Measurements from ENCODE around the gene VANGL2.

VANGL2 gene

DNA sequence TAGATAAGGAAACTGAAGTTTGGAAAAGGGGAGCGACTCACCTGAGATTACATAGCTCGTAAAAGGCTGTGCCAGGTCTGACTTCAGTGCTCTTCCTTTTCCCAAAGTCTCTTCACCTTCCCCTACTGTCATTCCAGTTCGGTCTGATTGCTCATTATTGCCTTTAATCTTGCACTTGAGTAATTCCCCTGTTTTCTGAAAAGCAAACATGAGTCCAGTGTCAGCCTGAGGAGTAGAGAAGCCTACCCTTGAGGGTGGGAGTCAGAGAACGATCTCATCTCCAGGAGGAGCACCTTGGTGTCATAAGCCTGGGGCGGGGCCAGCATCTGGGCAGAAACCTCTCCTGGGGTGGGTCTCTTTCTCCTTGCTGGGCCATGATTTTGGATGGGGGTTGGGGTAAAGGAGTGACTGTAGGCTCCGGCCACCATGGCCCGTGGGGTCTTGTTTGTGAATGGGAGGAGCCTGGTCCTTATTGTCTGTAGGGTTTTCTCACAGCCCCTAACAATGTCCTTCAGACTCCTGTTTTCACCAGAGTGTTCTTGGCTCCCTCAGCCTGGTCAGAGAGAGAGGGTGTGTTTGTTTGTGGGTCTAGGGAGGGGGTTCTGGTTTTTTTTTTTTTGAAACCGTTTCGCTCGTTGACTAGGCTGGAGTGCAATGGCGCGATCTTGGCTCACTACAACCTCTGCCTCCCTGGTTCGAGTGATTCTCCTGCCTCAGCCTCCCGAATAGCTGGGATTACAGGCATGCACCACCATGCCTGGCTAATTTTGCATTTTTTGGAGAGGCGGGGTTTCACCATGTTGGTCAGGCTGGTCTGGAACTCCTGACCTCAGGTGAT lies 6.0 kb downstream of the VANGL2 start:
- no peak for DNase-seq

DNA sequence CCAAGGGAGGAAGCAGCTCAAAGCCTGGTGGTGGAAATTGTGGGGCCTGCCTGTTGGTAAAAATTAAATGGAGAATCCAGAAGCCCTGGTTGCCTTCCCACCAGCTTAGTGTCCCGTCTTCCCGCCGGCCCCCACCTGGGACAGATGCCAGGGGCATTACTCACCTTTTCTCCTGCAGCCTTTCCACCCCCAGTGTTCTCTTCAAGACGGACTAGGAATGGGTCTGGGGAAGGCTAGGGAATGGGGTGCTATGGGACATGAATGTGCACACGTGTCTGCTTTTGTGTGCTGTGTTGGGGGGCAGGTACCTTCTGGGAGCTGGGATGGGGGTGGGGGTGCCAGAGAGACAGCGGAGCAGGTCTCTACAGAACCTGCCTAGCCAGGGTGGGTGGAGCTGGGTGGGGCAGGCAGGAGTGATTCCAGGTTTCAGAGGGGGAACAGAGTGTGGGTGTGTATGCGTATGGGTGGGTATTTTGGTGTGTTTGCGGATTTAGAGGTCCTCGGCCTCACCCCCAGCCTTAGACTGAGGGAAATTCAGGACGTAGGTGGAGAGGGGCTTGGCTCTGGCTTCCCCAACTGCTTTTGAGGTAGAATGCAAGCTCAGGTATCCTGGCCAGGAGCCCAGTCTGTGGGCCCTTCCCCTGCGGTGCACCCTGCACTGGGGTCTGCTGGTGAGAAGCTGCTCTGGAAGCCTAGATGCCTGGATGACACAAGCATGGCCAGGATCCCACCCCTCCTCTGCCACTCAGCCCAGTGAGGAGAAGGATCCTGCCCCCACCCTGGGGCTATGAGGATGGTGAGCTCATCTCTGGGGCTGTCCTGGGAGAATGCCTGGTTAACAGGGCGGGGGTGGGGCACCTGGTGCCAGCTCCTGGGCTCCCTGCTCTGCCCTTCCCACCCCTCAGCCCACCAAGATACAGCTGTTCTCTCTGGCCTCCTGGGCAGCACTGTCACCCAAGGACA lies 7.8 kb downstream of the VANGL2 start:
- no peak for DNase-seq

DNA sequence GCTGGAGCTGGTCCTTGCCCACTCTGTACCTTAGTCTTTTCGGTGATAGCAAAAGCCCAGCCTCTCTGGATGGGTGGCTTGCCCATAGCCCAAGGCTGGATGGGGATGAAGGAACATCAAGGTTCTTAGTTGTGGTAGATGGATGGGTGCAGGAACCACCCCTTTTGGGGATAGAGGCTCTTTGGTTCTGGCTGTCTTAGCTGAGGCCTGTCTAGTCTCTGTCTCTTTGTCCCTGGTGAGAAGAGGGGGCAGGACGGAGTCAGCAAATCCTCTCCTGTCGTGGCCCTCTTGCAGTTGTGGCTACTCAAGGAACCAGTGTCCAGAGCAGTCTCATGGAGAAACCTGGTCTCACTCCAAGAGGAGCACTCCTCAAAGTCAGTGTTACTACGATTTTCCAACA lies 8.5 kb downstream of the VANGL2 start:
- DNase-seq = no peak

DNA sequence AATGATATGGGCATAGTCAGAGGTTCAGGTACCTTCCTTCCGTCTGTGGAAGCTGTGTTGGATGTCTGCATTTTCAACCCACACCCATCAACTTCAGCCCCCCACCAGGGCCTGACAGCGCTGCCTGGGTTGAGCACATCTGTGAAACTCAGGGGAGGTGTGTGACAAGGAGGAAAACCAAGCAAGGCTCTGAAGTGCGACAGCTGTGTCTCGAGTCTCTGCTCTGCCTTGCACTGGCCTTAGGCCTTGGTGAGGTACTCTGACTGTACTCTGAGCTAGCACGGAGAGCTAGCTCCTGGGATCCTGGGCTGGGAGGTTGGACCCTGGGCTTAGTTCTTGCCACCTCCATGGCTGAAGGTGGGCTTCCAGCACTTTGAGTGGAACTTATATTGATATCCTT lies 9.1 kb downstream of the VANGL2 start:
- no peak for DNase-seq

DNA sequence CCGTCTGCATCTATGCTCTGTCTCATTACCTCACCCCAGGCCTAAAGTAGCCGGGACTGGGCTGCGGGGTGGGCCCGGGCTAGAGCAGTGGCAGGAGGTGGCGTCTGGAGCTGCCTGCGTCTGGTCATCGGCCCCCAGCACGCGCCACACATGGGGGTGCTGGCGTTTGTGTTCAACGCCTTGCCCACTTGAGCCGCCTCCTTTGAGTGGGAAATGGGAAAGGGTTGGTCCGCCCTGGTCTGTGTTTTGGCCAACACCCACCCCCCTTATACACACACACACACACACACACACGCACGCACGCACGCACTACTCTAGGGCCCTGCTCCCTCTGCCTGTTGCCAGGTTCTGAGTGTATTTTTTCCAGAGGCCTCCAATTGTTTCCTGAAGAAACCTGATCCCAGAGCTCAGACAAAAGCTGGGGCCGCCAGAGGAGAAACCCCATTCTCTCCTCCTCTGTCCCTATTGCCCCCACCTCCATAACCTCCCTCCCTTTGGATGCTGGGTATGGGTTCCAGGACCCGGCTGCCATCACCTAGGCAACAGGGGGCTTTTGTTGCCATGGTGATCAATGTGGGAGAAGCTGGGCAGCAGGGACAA lies 10.1 kb downstream of the VANGL2 start:
- no peak for DNase-seq

DNA sequence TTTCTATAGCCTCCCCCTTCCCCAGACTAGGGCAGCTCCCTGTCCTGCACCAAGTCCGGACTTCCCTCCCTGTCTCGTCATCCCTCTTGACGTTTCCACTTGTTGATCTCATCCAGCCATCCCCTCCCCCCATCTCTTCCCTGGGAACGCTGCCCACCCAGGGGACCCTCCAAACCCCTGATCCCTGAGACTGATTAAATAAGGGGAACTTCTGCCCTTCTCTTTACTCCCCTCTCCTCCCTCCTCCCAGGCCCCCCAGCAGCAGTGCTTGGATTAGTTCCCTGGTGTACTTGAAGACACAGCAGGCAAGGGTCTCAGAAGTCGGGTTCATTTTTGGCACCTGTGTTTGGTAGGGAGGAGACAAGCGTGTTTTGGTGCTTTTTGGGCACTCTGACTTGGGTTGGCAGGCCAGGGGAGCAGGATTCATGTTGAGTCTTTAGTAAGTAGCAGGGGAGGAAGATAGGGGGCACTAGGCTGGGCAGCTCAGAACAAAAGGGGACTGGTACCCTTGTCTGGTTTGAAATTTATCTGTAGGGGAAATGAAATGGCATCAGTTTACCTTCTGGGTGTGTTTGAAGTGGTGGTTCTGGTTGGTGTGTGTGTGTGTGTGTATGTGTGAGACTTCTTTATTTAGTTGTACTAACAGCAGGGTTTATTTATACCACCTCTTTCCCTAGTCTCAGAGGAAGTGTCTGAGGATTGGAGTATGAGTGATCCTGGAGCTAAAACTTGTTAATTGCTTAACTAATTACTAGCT lies 11.1 kb downstream of the VANGL2 start:
- DNase-seq = no peak

DNA sequence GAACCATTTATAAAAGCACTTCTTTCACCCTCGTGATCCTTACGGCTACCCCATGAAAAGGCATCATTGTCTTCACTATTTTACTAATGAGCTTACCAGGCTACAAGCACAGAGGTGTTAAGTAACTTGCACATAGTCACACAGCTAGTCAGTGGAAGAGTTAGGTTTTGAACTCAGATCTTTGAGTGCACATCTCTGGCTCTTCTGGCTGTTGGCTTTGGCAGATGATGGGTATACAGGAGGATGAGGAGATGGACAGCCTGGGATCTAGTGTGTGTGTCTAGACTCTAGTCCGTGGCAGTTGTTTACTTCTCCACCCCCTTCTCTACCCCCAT lies 11.6 kb downstream of the VANGL2 start:
- no peak for DNase-seq

DNA sequence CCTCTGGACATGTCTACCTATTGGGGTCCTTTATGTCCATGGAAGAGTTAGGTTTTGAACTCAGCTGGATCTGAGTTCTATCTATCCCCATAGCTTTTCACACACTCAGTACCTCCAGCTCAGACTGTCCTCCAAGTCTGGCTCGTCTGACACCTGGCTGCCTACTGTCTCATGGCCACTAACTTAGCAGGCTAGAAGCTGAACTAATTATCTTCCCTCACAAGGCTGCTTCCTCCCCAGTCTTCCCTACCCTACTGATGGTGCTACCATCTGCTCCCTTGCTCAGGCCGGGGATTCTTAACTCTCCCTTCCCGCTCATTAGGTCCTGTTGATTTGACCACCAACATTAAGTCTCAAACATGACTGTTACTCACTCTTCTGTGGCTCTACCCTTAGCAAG lies 13.4 kb downstream of the VANGL2 start:
- no peak for DNase-seq

DNA sequence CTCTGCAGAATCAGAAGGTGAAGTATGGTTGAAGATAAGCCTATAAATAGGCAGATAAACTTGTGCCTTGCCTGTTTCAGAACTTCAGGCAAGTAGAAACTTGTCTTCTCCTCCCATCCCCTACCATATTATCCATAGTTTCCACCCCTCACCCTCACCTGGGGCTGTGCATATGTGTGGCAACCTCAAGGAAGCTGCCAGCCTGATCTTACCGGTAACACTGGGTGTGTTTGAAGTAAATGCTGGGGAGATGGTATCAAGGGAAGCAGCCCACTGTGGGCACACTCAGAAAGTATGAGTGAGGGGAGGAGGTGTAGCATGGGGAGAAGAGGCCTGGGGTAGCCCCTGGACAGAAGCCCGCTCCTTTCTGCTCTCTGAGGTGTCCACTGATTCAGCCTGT lies 14.5 kb downstream of the VANGL2 start:
- no peak for DNase-seq

DNA sequence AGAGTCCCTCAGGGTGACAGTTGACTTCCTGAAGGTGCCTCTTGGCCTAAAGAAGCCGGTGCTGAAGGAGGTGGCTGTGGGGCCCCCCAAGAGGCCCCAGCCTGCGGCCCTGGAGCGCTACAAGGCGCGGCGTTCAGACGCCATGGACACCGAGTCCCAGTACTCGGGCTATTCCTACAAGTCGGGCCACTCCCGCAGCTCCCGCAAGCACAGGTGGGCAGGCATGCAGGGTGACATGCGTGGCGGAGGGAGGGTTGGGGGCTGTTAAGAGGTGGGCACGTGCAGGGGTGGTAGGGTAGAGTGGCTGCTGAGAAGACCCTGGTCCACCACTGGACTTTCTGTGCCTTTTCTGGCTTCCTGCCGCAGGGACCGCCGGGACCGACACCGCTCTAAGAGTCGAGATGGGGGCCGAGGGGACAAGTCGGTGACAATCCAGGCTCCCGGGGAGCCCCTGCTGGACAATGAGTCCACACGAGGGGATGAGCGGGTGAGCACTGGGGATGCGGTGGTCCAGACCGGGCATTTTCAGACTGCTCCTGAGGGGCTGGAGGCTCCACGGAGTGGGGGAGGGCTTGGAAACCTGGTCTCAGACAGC lies 15.4 kb downstream of the VANGL2 start:
- DNase-seq = no peak

DNA sequence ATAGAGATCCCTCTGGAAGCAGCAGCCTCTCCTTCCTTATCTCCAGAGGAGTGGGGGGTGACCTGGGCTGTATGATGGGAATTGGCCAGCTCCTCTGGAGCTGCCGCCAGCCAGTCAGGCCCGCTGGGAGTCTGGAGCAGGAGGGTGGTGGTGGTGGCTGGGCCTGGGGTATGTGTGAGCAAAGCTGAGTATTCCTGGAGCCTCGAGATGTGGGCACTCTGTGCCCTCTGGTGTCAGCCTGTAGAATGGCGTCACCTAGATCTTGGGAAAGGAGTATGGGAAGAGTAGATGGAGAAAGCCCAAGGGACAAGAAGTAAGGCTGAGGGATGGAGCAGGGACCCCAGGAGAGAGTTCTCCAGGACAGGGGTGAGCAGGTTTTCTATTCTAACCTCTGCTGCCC lies 16.0 kb downstream of the VANGL2 start:
- no peak for DNase-seq

DNA sequence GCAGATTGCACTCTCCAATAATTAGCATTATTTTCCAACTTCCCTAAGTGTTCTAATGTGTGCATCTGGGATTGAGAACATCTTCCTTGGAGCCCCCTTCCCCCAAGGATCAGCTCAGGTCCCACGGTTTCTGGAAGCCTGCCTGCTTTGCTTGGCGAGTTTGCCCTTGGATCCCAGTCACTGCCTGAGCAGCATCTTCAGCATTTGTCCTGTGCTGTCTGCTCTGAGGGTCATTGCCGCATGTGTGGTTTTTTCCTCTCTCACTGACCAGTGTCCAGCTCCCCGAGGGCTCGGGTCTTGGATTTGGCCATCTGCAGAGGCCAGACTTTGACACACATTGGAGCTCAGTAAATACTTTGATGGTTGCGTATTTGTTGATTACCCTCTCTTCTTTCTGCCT lies 18.1 kb downstream of the VANGL2 start:
- no peak for DNase-seq

DNA sequence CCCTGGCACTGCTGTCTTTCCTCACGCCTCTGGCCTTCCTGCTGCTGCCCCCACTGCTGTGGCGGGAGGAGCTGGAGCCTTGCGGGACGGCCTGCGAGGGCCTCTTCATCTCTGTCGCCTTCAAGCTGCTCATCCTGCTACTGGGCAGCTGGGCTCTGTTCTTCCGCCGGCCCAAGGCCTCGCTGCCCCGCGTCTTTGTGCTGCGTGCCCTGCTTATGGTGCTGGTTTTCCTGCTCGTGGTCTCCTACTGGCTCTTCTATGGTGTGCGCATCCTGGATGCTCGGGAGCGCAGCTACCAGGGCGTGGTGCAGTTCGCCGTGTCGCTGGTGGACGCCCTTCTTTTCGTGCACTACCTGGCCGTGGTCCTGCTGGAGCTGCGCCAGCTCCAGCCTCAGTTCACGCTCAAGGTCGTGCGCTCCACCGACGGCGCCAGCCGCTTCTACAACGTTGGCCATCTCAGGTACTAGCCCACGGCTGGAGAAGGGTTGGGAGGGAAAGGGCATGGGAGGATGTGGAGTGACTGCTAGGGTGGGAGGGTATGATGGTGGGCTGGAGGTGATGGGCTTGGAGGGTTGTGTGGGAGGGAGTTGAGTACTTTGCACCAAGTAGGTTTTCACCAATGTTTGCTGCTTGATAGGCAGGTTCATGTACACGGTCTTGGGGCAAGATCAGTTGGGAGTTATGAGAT lies 18.9 kb downstream of the VANGL2 start:
- no peak for DNase-seq

DNA sequence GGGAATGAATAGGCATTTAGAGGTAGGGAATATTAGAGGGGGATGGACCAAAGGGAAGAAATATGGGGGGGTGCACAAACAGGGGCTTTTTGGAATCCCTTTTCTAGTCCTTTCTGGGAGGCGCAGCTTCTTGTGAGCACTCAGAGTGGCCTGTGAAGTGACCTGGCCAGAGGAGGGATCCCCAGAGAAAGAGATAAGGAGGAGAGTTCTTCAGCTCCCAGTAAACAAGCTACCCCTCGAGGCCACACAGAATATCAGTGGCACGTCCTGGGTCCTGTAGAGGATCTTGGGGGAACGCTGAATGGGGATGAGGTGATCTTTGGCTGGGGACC lies 19.4 kb downstream of the VANGL2 start:
- DNase-seq = no peak

DNA sequence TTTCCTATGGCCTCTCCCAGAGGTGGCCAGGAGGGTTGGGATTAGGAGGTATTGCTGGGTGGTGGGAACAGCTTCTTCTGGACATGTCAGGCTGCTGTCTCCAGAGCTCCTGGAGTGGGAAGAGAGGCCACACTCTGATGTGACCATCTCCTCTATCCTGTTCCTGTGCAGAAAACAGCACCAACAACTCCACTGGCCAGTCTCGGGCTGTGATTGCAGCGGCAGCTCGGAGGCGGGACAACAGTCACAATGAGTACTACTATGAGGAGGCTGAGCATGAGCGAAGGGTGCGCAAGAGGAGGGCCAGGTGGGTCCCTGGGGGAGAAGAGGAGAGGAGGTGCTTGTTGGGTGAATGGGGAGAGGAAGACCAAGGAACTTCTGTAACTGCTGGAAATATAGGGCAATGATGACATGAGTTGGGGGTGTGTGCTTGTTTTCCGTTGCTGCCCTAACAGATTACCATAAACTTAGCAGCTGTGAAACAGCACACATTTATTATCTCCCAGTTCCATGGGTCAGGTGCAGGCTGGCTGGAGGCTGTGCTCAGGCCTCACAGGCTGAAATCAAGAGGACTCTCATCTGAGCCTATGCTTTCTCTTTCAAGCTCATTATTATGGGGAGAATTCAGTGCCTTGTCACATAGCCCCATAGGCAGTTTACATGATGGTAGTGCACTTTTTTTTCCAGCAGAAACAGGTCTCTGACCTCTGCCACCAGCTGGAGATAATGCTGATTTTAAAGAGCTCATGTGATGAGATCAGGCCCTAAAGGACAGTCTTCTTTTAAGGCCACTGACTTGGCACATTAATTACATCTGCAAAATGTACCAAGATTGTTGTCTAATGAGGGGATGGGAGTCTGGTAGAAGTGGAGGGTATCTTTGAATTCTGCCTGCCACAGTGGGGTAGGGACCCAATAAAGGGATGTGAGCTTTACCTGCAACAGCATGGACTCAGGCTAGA lies 20.8 kb downstream of the VANGL2 start:
- DNase-seq = no peak

DNA sequence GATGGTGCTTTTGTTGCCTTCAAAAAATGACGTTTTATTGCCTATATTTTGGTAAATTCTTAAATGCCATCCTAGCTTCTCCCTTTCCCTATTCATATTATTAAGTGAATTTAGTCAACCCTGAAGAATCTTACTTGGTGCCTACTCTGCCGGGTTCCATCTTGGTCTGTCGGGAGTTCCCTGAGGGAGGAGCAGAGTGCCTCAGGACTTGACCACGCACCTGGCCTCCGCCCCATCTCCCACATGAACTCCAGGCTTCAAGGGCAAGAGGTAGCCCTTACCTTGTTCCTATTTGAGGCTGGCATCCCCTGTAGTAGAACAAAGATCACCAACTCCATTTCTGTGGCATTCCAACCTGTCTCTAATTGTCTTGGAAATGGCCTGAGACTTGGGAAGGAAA lies 21.5 kb downstream of the VANGL2 start:
- DNase-seq = no peak

DNA sequence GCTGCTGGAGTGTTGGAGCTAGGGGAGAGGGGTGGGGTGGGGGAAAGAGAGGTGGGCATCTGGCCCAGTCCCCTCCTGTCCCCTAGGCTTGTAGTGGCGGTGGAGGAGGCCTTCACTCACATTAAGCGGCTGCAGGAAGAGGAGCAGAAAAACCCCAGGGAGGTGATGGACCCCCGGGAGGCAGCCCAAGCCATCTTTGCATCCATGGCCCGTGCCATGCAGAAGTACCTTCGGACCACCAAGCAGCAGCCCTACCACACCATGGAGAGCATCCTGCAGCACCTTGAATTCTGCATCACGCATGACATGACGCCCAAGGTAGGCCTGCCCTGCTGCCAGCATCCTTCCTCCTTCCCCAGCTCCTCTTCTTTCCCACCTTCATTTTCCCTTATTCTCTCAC lies 23.6 kb downstream of the VANGL2 start:
- no peak for DNase-seq

DNA sequence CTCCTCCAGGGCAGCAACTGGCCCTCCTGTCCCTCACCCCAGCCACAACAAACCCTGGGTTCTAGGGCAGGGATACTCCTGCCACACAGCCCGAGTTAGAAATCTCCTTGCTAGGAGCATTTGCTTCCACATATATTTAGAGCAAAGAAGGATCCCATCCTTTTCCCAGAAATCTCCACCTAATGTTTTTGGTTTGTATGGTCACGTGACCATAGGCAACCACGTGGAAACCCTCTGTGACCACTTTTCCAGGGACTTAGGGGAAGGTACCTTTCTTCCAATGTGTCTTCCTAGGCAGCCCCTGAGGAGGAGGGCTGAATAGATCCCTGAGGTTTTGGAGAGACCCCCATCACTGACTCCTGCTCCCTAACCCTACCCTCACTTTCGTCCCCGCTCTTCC lies 25.5 kb downstream of the VANGL2 start:
- DNase-seq = no peak

DNA sequence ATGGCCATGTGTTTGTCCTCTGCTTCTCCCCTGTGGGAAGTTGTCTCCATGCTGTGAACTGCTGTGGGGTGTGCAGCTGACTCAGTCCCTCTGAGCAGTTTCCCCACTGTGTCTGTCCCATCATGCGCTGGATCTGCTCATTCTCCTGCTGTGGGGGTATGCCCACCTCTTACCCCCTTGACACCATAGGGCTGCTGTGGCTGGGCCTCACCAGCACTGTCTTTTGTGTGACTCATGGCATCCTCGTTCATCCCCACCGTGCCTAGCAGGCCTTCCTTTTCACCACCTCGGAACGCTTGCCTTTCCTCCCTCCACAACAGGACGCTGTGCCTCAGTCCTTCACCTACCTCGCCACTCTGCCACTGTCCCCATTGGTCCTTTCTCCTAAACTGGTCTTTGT lies 27.3 kb downstream of the VANGL2 start:
- no peak for DNase-seq

DNA sequence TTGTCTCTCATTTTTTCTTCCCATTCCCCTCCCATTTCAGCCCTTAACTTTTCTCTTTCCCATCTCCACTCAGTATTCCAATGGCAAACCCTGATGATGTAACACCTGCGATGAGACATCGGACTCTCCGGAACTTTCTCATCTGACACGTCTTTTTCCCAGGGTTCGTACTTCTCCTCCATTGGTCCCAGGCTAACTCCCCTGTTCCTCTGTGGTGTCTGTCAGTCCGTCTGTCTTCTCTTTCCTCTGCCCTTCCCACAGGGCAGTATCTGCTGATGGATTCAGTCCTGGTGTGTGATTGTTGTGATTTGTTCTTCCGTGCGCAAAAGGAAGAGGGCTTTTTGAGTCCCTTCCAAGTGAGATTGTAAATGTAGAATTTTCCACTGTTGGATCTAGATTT lies 27.7 kb downstream of the VANGL2 start:
- DNase-seq = no peak

DNA sequence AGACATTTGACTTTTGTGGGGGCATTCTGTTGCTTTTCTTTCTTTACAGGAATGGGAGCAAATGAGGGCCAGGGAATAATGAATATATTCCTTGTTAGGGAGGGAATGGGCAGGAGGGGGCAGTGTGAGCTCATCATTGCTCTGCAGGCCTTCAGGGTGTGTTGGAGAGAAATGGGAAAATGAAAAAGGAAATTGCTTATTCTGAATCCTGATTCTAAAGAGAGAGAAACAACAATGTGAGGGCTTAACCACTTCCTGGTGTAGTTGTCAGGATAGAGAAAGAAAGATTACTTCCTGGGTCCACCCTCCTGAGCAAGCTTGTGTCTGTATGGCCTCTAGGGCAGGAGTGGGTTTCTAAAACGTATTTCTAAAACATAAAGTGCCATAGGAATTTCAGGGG lies 28.3 kb downstream of the VANGL2 start:
- no peak for DNase-seq
